Suprapubic skin (tissue), 4 donors: ENCODE data around the gene GCNT2.

ENCODE experiments used
- POLR2A ChIP-seq, 2 donors: fragments of 450-650 bp; IDR thresholded peaks; one replicate each; pipeline ENCODE4 v1.6.1; 2017; ENCODE audit warnings: antibody characterized with exemption in 2 of 2, mild to moderate bottlenecking in 2 of 2, moderate library complexity in 2 of 2
- POLR2AphosphoS5 ChIP-seq, 3 donors: sonication (generic); formaldehyde crosslinking; IDR thresholded peaks; one replicate each; pipeline ENCODE4 v1.6.1; 2017; ENCODE audit warnings: antibody characterized with exemption in 3 of 3
- TF ChIP-seq, protein P1 (sequence below), 2 donors: fragments of 200-600 bp in 1 of 2; fragments of 450-650 bp in 1 of 2; sonication (generic) in 1 of 2; IDR thresholded peaks; one replicate each; pipeline ENCODE4 v1.5.1; 2016 to 2019; ENCODE audit warnings: antibody characterized with exemption in 2 of 2, mild to moderate bottlenecking in 1 of 2, moderate library complexity in 1 of 2

DNA sequence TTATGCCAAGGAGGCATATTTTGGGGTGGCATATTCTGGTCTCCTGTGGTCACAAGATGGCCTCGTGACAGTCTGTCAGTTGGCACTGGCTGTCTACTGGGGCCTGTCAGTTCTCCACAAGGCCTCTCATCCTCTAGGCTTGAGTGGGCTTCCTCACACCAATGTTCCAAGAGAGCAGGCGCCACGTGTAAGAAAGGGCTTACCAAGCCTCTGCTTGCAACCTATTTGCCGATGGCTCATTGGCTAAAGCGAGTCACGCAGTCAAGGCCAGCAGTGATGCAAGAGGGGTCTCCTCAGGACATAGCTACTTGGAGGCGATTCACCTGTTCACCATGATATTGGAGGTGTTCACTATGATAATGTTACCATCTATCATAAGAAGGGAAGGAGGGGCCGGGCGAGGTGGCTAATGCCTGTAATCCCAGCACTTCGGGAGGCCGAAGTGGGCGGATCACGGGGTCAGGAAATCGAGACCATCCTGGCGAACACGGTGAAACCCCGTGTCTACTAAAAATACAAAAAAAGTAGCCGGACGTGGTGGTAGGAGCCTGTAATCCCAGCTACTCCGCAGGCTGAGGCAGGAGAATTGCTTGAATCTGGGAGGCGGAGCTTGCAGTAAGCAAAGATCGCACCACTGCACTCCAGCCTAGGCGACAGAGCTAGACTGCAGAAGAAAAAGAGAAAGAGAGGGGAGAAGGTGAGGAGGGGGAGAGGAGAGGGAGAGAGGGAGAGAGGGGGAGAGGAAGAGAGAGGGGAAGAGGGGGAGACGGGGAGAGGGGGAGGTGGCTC, 138.0 kb downstream of the GCNT2 start:
- TF ChIP-seq, protein P1, sequence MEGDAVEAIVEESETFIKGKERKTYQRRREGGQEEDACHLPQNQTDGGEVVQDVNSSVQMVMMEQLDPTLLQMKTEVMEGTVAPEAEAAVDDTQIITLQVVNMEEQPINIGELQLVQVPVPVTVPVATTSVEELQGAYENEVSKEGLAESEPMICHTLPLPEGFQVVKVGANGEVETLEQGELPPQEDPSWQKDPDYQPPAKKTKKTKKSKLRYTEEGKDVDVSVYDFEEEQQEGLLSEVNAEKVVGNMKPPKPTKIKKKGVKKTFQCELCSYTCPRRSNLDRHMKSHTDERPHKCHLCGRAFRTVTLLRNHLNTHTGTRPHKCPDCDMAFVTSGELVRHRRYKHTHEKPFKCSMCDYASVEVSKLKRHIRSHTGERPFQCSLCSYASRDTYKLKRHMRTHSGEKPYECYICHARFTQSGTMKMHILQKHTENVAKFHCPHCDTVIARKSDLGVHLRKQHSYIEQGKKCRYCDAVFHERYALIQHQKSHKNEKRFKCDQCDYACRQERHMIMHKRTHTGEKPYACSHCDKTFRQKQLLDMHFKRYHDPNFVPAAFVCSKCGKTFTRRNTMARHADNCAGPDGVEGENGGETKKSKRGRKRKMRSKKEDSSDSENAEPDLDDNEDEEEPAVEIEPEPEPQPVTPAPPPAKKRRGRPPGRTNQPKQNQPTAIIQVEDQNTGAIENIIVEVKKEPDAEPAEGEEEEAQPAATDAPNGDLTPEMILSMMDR (IDR thresholded peaks at IDR 0.05): no peak
- TF ChIP-seq POLR2A (IDR thresholded peaks at IDR 0.05) (no peak), POLR2AphosphoS5 (IDR thresholded peaks at IDR 0.05) (no peak)
